Muscle of arm (tissue), 12 donors: ENCODE results near the gene CCNQ. TPM values are rescaled to one million over a fixed set of nuclear protein-coding genes. Genes with fewer than 3 reads are reported as not detected.

Experiments
- DNase-seq: peaks from one replicate; pipeline ENCODE4 v3.0.0-alpha.2; 2013
- polyA plus RNA-seq, 12 donors: library from polyadenylated mRNA; unstranded; fragments of 120-200 nt; gene quantifications; one replicate each; pipeline ENCODE4 v1.2.1, GENCODE V29; 2013; ENCODE audit not compliant: insufficient read length in 12 of 12

Gene CCNQ
- polyA plus RNA-seq, 12 donors = 10.7 to 15.3 (median 11.6) TPM; not detected in 2

DNA sequence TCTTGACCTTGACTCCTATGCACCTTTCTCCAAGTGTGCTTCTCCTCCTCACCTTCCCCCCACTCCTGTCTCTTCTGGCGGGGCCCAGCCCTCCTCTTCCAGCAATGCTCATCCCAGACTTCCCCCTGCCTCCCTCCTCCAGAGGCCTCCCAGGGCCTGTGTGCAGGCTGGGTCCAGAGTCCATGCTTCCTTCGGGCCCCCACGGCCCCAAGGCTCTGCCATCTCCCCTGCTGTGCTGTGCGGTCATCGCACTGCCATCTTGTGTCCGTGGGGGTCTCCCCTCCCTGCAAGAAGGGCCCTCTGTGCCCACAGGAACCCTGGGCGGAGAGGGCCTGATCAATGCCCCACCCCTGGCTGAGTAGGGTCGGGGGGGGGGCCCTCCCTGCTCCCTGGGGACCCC is 54.2 kb downstream of the CCNQ start:
- DNase-seq = no peak

DNA sequence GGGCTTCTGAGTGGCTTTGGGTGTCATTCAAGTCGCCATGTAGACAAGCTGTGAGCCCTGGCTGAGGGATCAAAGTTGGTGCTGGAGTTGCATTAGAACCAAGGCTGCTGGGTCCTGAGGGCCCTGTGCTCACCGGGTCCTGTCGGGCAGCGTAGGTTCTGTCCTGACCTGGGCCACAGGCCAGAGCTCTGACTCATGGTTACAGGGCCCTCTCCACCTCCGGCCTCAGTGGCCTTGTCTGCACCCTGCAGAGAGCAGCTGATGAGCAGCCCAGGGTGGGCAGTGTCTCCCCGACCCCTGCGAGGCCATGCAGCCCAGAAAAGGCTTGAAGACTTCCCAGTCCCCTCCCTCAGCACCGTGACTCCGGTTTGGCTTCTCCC is 59.0 kb downstream of the CCNQ start:
- no peak for DNase-seq

DNA sequence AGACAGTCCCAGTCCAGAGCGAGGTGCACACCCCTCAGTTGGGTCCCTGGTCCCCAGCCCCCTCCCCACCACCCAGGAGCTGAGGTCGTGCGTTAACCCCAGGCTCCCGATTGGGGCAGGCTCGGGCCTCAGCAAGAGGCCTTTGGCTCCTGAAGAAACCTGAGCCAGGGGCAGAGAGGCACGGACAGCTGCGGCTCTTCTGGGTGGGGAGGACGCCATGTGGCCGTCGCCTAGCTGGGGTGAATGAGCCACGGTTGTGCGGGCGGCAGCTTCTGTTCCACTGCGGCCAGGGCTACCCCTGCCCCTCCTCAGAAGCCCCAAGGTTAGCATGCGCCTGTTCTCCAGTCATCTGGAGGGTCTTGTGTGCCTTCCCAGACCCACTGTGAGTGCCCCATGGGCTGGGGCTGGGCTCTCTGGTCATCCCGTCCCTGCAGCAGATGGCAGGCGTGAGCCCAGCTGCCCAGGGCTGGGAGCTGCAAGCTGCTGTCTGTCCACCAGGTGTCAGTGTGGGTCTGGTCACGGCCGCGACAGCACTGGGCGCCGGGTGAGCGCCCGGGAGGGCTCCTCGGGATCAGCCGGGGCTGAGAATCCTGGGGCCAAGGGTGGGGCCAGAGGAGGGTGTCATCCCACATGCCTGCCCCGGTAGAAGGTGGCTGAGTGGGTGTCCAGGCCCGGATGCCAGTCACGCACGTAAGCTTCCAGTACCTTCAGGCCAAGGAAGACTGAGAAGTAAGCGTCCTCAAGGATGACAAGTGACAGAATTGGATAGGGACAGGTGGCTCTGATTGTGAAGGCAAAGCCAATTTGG is 59.6 kb downstream of the CCNQ start:
- DNase-seq = peak; percentile 64

DNA sequence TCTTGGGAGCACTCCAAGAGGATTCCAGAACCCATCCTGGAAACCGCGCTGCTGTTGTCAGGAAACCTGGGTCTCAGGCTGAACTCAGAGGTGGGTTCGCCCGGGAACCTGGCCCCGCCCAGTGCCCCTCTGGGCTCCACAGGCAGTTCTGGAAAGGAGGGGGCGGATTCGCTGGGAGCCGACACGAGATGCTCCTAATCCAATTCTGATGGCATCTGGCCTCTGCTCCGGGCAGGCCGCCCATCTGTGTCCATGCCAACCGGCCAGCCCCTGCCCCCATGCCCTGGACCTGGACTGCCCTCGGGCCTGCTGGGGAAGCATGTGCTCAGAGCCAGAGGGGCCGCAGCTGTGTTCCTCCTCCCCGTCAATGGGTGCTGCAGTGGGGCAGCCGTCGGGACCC is 60.5 kb downstream of the CCNQ start:
- DNase-seq = no peak

Other genes with a start within 250 kb of the CCNQ start
- gene PNMA6E, start 197.8 kb downstream of the CCNQ start, polyA plus RNA-seq = not detected
- gene ZFP92, start 187.7 kb downstream of the CCNQ start, polyA plus RNA-seq = 1 to 10 TPM in 1 of 12 donors, under 1 TPM in 10, not detected in 1; 0.49 to 2.2 (median 0.74) TPM
- gene TREX2, start 153.1 kb downstream of the CCNQ start, polyA plus RNA-seq = 1 to 10 TPM in 1 of 12 donors, under 1 TPM in 9, not detected in 2; 0.23 to 1.3 (median 0.40) TPM
- gene HAUS7, start 128.6 kb downstream of the CCNQ start, polyA plus RNA-seq = 10 to 100 TPM in 11 of 12 donors, not detected in 1; 14.5 to 57.2 (median 21.0) TPM
- gene BGN, start 104.2 kb downstream of the CCNQ start, polyA plus RNA-seq = 100 to 1,000 TPM in 8 of 12 donors, 10 to 100 TPM in 4; 82.7 to 192 (median 118) TPM
- under 1 TPM in 10 of 12 donors, not detected in 2; 0.12 to 0.89 (median 0.52) TPM for gene ATP2B3, start 81.5 kb downstream of the CCNQ start, polyA plus RNA-seq
- gene DUSP9, start 48.1 kb upstream of the CCNQ start, polyA plus RNA-seq = under 1 TPM in 10 of 12 donors, not detected in 2; 0.22 to 0.89 (median 0.33) TPM
- gene PNCK, start 74.7 kb upstream of the CCNQ start, polyA plus RNA-seq = 10 to 100 TPM in 2 of 12 donors, 1 to 10 TPM in 9, not detected in 1; 1.5 to 20.9 (median 4.4) TPM
- gene SLC6A8, start 88.8 kb upstream of the CCNQ start, polyA plus RNA-seq = 10 to 100 TPM in 11 of 12 donors, not detected in 1; 24.6 to 44.9 (median 28.9) TPM
- 10 to 100 TPM in 11 of 12 donors, not detected in 1; 66.3 to 89.7 (median 73.6) TPM for gene BCAP31, start 125.2 kb upstream of the CCNQ start, polyA plus RNA-seq
- gene ABCD1, start 125.7 kb upstream of the CCNQ start, polyA plus RNA-seq = 10 to 100 TPM in 2 of 12 donors, 1 to 10 TPM in 9, not detected in 1; 5.7 to 14.0 (median 8.6) TPM
- 10 to 100 TPM in 2 of 12 donors, 1 to 10 TPM in 9, not detected in 1; 2.0 to 10.9 (median 3.1) TPM for gene PLXNB3, start 165.1 kb upstream of the CCNQ start, polyA plus RNA-seq
- 100 to 1,000 TPM in 11 of 12 donors, not detected in 1; 109 to 276 (median 201) TPM for gene SRPK3, start 181.9 kb upstream of the CCNQ start, polyA plus RNA-seq
- gene IDH3G, start 195.2 kb upstream of the CCNQ start, polyA plus RNA-seq = 10 to 100 TPM in 11 of 12 donors, not detected in 1; 37.1 to 73.0 (median 39.8) TPM
- gene SSR4, start 195.5 kb upstream of the CCNQ start, polyA plus RNA-seq = 100 to 1,000 TPM in 9 of 12 donors, 10 to 100 TPM in 2, not detected in 1; 94.6 to 175 (median 108) TPM
- gene PDZD4, start 231.4 kb upstream of the CCNQ start, polyA plus RNA-seq = 1 to 10 TPM in 11 of 12 donors, not detected in 1; 2.7 to 9.6 (median 2.8) TPM